HG02884 (cell line): Measurements from ENCODE around the gene NEURL1.

Experiments used
- ATAC-seq: cut with Tn5 transposase; IDR thresholded peaks from one replicate; pipeline ENCODE4 v1.9.1; 2021; ENCODE audit warnings: mild to moderate bottlenecking, moderate library complexity; ENCODE audit not compliant: unreplicated experiment

NEURL1 gene

GRCh38 chr10:103640436-103641181, 147.1 kb downstream of the NEURL1 start:
- ATAC-seq: no peak

GRCh38 chr10:103641326-103641725, 147.8 kb downstream of the NEURL1 start:
- ATAC-seq: no peak
